LNCaP clone FGC (cell line): ENCODE results near the gene LIPK.

ENCODE experiments used
- DNase-seq: peaks from one replicate; pipeline ENCODE4 v3.0.0-alpha.2; 2011; ENCODE audit warnings: low read depth
- H3K4me3 ChIP-seq: 2 replicates; pipeline ENCODE4 v1.5.1; 2011; ENCODE audit warnings: mild to moderate bottlenecking, low read depth, low read length, control low read depth
- CTCF ChIP-seq: IDR thresholded peaks from 2 replicates; pipeline ENCODE4 v1.5.1; 2012; ENCODE audit warnings: mild to moderate bottlenecking; ENCODE audit not compliant: control insufficient read depth, insufficient read depth; ENCODE audit errors: extremely low read depth

The LIPK gene

GRCh38 chr10:88793712-88794299, 87.8 kb downstream of the LIPK start:
- no peak for DNase-seq
- H3K4me3 ChIP-seq, result no peak overlapping the region
- no peak for TF ChIP-seq CTCF

DNA sequence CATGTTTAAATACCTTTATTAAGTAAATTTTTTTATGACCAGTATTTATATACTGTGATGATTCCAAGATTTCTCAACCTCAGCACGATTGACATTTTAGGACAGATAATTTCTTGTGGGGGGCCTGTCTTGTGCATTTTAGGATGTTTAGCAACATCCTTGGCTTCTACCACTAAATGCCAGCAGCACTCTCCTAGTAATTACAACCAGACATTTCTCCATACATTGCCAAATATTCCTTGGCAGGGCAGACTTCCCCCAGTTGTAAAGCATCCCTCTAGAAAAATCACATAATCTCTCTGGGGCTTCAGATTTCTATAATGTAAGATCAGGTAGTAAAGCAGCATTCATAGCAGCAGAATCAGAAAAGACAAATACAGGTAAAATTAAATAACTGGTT, 88.7 kb downstream of the LIPK start:
- TF ChIP-seq CTCF, result no peak
- no peak for DNase-seq
- no peak overlapping the region for H3K4me3 ChIP-seq

DNA sequence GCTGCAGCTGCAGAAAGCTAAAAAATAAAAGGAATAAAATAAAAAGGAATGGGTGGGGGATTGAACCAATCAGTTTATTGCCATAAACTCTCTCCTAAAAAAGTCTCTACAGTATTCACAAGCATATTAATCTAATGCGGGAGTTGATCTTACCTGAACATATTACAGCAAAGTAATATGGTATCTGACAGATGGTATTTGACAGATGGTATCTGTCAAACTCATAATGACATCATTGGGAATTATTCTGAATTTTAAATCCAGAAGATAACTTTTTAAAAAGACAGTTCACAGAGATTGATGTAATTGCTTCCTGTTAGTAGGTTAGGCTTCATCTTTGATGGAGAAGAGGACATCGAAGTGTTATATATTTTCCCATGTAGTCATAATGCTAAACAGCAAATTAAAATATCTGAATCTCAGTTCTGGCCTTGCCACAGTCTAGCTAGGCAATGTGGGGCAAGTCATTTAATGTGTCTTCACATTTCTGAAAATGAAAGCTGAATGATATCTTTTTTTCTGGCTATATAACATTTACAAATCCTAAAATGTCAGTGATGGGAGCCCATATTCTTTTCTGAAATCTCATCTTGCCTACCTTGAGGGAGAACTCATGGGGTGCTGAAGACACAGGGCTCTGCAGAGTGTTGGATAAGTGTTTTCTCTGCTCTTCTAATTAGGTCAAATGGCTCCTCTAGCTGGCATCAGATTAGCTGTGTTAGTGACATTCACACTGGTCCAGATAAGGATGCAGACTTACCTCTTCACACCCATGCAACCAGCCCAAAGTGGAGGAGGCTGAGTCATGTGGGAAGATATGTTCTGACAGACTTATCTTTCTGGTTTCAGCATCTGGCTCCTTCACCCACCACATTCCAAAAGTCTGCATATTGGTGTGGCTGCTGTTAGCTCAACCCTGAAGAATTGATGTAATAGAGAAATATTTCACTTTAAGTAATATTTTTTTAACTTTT, 94.4 kb downstream of the LIPK start:
- TF ChIP-seq CTCF, result no peak
- H3K4me3 ChIP-seq, result no peak overlapping the region
- DNase-seq, result no peak
